Measurements from ENCODE around the gene NWD2.

NWD2 gene

DNA sequence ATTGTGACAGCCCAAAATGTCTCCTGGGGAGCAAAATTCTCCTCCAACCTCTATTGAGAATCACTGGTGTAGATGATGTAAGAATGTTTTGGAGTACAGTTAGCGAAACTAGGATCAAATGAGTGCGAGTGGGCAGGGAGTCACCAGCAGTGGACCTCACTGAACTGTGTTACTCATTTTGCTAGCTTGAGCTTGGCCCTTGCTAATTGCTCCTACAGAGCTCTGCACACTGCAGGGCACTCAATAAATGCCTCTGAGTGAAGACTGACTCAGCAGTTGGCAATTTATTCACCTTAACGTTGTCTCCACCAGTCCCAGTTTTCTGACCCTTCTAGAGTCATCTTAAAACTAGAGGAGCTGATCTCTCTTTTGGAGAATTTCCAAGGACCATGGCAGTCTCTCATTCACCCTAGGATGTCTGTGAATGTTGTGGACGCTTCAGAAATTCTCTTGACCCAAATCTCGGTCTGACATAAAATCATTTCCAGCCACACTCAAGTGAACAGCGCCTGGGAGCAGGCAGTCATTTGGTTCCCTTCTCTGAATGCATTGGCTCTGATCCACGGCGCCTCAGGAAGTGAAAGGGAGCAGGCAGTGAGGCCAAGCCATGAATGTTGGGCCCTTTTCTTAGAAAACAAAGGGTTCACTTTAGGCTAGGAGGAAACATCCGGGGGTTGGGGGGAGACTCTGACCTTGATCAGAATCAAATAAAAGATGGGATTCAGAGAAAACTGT lies 148.1 kb downstream of the NWD2 start:
- TF ChIP-seq EZH2 (optimal IDR thresholded peaks at IDR 0.05; ENCODE audit: low read depth, low read length) (no peak), EZH2phosphoT487 (IDR thresholded peaks at IDR 0.05; ENCODE audit: low read length) (no peak), CTCF (IDR thresholded peaks at IDR 0.05; ENCODE audit: low read length) (no peak)
- DNase-seq, result no peak
- no peaks in the 10 kb centered on the region for H3K4me1 ChIP-seq (ENCODE audit: low read length)
- no peaks in the 10 kb centered on the region for H4K20me1 ChIP-seq (ENCODE audit: insufficient read depth, low read length)
- H3F3A ChIP-seq (ENCODE audit: insufficient read depth, low read length), result no peaks in the 10 kb centered on the region
- no peak overlapping the region for H3K27ac ChIP-seq (ENCODE audit: low read length)
- H2AFZ ChIP-seq (ENCODE audit: low read length), result no peak overlapping the region
- no peaks in the 10 kb centered on the region for H3K79me2 ChIP-seq (ENCODE audit: low read length)
- no peak overlapping the region for H3K4me3 ChIP-seq (ENCODE audit: low read length)
- no peaks in the 10 kb centered on the region for H3K36me3 ChIP-seq (replicated peaks; ENCODE audit: insufficient read depth, low read length)
- H3K9ac ChIP-seq (ENCODE audit: low read length), result no peak overlapping the region
- H3K4me2 ChIP-seq (ENCODE audit: low read depth, low read length), result no peak overlapping the region
- H3K9me2 ChIP-seq (replicated peaks; ENCODE audit: insufficient read depth, low read length), result no peaks in the 10 kb centered on the region
- H3K9me3 ChIP-seq (replicated peaks; ENCODE audit: insufficient read depth, low read length), result no peaks in the 10 kb centered on the region
- no peaks in the 10 kb centered on the region for H3K27me3 ChIP-seq (replicated peaks; ENCODE audit: insufficient read depth, low read length)

DNA sequence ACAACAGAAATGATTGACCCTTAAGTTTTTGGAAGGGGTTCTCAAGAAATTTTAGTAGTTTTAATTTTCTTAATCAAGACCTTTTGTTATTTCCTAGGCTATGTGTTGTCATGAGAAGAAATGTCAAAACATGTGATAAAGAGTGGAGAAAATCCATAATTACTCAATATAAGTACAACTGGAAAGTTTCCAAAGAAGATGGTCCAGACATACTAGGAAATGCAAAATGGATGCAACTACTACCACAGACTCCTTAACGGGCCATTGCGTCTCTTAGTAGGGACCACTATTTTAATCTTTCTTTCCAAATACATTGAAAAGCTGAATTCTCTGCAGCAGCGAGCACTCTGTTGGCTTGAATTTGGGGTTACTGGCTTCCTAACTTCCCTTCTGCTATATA lies 148.8 kb downstream of the NWD2 start:
- H3K27me3 ChIP-seq (replicated peaks; ENCODE audit: insufficient read depth, low read length), result no peaks in the 10 kb centered on the region
- H4K20me1 ChIP-seq (ENCODE audit: insufficient read depth, low read length), result no peaks in the 10 kb centered on the region
- H3K9ac ChIP-seq (ENCODE audit: low read length), result no peak overlapping the region
- H3K36me3 ChIP-seq (replicated peaks; ENCODE audit: insufficient read depth, low read length), result no peaks in the 10 kb centered on the region
- no peaks in the 10 kb centered on the region for H3K4me1 ChIP-seq (ENCODE audit: low read length)
- H3K79me2 ChIP-seq (ENCODE audit: low read length), result no peaks in the 10 kb centered on the region
- no peak for DNase-seq
- H3K27ac ChIP-seq (ENCODE audit: low read length), result no peak overlapping the region
- no peaks in the 10 kb centered on the region for H3K9me3 ChIP-seq (replicated peaks; ENCODE audit: insufficient read depth, low read length)
- H3K4me3 ChIP-seq (ENCODE audit: low read length), result no peak overlapping the region
- H2AFZ ChIP-seq (ENCODE audit: low read length), result no peak overlapping the region
- TF ChIP-seq CTCF (IDR thresholded peaks at IDR 0.05; ENCODE audit: low read length) (no peak), EZH2phosphoT487 (IDR thresholded peaks at IDR 0.05; ENCODE audit: low read length) (no peak), EZH2 (optimal IDR thresholded peaks at IDR 0.05; ENCODE audit: low read depth, low read length) (no peak)
- no peaks in the 10 kb centered on the region for H3F3A ChIP-seq (ENCODE audit: insufficient read depth, low read length)
- no peaks in the 10 kb centered on the region for H3K9me2 ChIP-seq (replicated peaks; ENCODE audit: insufficient read depth, low read length)
- no peak overlapping the region for H3K4me2 ChIP-seq (ENCODE audit: low read depth, low read length)

DNA sequence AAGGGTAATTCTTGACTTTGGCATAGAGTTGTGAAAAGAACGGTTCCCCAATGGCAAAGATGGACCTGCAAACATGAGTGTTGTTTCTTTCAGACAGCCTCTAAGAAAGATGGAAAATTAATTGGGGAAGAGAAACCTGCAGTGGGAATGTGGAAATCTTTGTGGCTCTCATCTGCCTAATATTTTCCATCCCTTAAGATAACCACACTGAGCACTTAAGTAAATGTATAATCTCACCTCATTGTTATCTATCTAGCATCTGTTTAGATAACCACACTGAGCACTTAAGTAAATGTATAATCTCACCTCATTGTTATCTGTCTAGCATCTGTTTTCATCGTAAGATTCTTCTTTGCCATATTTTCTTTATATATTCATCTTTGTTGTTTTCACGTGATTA lies 149.3 kb downstream of the NWD2 start:
- no peaks in the 10 kb centered on the region for H3K36me3 ChIP-seq (replicated peaks; ENCODE audit: insufficient read depth, low read length)
- no peaks in the 10 kb centered on the region for H3F3A ChIP-seq (ENCODE audit: insufficient read depth, low read length)
- no peaks in the 10 kb centered on the region for H3K4me1 ChIP-seq (ENCODE audit: low read length)
- TF ChIP-seq EZH2 (optimal IDR thresholded peaks at IDR 0.05; ENCODE audit: low read depth, low read length), result no peak
- H3K27me3 ChIP-seq (replicated peaks; ENCODE audit: insufficient read depth, low read length), result no peaks in the 10 kb centered on the region
- H3K9me3 ChIP-seq (replicated peaks; ENCODE audit: insufficient read depth, low read length), result no peaks in the 10 kb centered on the region
- no peak for DNase-seq
- no peak overlapping the region for H3K27ac ChIP-seq (ENCODE audit: low read length)
- H3K9ac ChIP-seq (ENCODE audit: low read length), result no peak overlapping the region
- H3K9me2 ChIP-seq (replicated peaks; ENCODE audit: insufficient read depth, low read length), result no peaks in the 10 kb centered on the region
- no peaks in the 10 kb centered on the region for H3K79me2 ChIP-seq (ENCODE audit: low read length)
- H3K4me2 ChIP-seq (ENCODE audit: low read depth, low read length), result no peak overlapping the region
- no peak overlapping the region for H3K4me3 ChIP-seq (ENCODE audit: low read length)
- H2AFZ ChIP-seq (ENCODE audit: low read length), result no peak overlapping the region
- no peaks in the 10 kb centered on the region for H4K20me1 ChIP-seq (ENCODE audit: insufficient read depth, low read length)

- H2AFZ ChIP-seq (ENCODE audit: low read length), result no peak overlapping the region
- H3K9me2 ChIP-seq (replicated peaks; ENCODE audit: insufficient read depth, low read length), result no peaks in the 10 kb centered on the region
- no peaks in the 10 kb centered on the region for H3K79me2 ChIP-seq (ENCODE audit: low read length)
- no peak overlapping the region for H3K9ac ChIP-seq (ENCODE audit: low read length)
- H3K9me3 ChIP-seq (replicated peaks; ENCODE audit: insufficient read depth, low read length), result no peaks in the 10 kb centered on the region
- no peaks in the 10 kb centered on the region for H3K27me3 ChIP-seq (replicated peaks; ENCODE audit: insufficient read depth, low read length)
- DNase-seq, result no peak
- H3K36me3 ChIP-seq (replicated peaks; ENCODE audit: insufficient read depth, low read length), result no peaks in the 10 kb centered on the region
- H3K4me2 ChIP-seq (ENCODE audit: low read depth, low read length), result no peak overlapping the region
- no peak overlapping the region for H3K4me3 ChIP-seq (ENCODE audit: low read length)
- H3K27ac ChIP-seq (ENCODE audit: low read length), result no peak overlapping the region
- no peaks in the 10 kb centered on the region for H4K20me1 ChIP-seq (ENCODE audit: insufficient read depth, low read length)
- TF ChIP-seq EZH2 (optimal IDR thresholded peaks at IDR 0.05; ENCODE audit: low read depth, low read length), result no peak
- no peak for TF ChIP-seq EZH2phosphoT487 (IDR thresholded peaks at IDR 0.05; ENCODE audit: low read length)
- no peak for TF ChIP-seq CTCF (IDR thresholded peaks at IDR 0.05; ENCODE audit: low read length)
- H3K4me1 ChIP-seq (ENCODE audit: low read length), result peaks cover 18% of the 10 kb centered on the region
- 0 out of 2 replicates have a peak, but pooled peaks cover 3% of the 10 kb centered on the region for H3F3A ChIP-seq (ENCODE audit: insufficient read depth, low read length)
Observed at GRCh38 chr4:37397505-37397904, 153.0 kb downstream of the NWD2 start.
